SK-N-SH treated with all-trans-retinoic acid at 6 μM for 48 hours (cell line): Measurements from ENCODE around the gene ATP5PD.

Experiments used
- ARNTL ChIP-seq: fragments of 450-650 bp; formaldehyde crosslinking; IDR thresholded peaks from 2 replicates; pipeline ENCODE4 v1.5.0; 2020; ENCODE audit warnings: low read depth, mild to moderate bottlenecking, moderate library complexity, borderline replicate concordance
- CSDC2 ChIP-seq: fragments of 250-450 bp; sonication (Bioruptor Pico); IDR thresholded peaks from 2 replicates; pipeline ENCODE4 v1.5.0; 2020; ENCODE audit warnings: mild to moderate bottlenecking, moderate library complexity
- ESRRG ChIP-seq: fragments of 250-450 bp; sonication (Bioruptor Pico); IDR thresholded peaks from 2 replicates; pipeline ENCODE4 v1.6.1; 2021; ENCODE audit warnings: mild to moderate bottlenecking
- ISL1 ChIP-seq: fragments of 250-450 bp; sonication (Bioruptor Pico); IDR thresholded peaks from 2 replicates; pipeline ENCODE4 v2.1.2; 2022; ENCODE audit warnings: mild to moderate bottlenecking, moderate library complexity
- RARB ChIP-seq: fragments of 250-450 bp; sonication (Bioruptor Pico); IDR thresholded peaks from 2 replicates; pipeline ENCODE4 v1.8.0; 2021; ENCODE audit warnings: mild to moderate bottlenecking, moderate library complexity
- SNAI2 ChIP-seq: fragments of 250-450 bp; sonication (Bioruptor Pico); IDR thresholded peaks from 2 replicates; pipeline ENCODE4 v1.5.0; 2020; ENCODE audit warnings: mild to moderate bottlenecking, moderate library complexity
- TCF4 ChIP-seq: fragments of 250-450 bp; sonication (Bioruptor Pico); IDR thresholded peaks from 2 replicates; pipeline ENCODE4 v1.8.0; 2021; ENCODE audit warnings: mild to moderate bottlenecking, moderate library complexity, borderline replicate concordance
- TOX ChIP-seq: fragments of 250-450 bp; sonication (Bioruptor Pico); IDR thresholded peaks from 2 replicates; pipeline ENCODE4 v1.8.0; 2021; ENCODE audit warnings: mild to moderate bottlenecking, moderate library complexity, borderline replicate concordance
- ZC3H10 ChIP-seq: fragments of 250-450 bp; sonication (Bioruptor Pico); IDR thresholded peaks from 2 replicates; pipeline ENCODE4 v1.5.1; 2021; ENCODE audit warnings: mild to moderate bottlenecking, moderate library complexity
- ZFP3 ChIP-seq: fragments of 250-450 bp; sonication (Bioruptor Pico); IDR thresholded peaks from 2 replicates; pipeline ENCODE4 v1.5.0; 2020; ENCODE audit warnings: mild to moderate bottlenecking, moderate library complexity
- TF ChIP-seq, protein P1 (sequence below): fragments of 250-450 bp; sonication (Bioruptor Pico); IDR thresholded peaks from 2 replicates; pipeline ENCODE4 v1.5.1; 2020; ENCODE audit warnings: low read depth, mild to moderate bottlenecking, moderate library complexity

DNA sequence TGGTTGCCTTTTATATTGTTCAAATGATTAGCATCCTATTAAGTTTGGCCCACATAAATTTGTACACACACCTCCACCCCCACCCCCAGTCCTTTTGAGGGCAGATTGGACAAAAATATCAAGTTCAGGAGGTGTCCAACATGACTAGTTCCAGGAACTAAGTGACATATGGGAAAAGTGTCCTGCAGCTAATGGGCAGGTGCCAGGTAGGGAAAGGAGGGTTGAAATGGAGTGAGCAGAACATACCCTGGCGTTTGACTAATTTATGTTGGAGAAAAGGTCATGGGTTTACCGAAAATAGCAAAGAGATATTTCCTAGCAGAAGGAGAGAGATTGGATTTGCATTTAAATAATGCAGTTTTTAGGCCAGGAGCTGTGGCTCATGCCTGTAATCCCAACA is 5.2 kb upstream of the ATP5PD start:
- TF ChIP-seq TOX (CRISPR knock-in tag), result no peak
- TF ChIP-seq, protein P1, sequence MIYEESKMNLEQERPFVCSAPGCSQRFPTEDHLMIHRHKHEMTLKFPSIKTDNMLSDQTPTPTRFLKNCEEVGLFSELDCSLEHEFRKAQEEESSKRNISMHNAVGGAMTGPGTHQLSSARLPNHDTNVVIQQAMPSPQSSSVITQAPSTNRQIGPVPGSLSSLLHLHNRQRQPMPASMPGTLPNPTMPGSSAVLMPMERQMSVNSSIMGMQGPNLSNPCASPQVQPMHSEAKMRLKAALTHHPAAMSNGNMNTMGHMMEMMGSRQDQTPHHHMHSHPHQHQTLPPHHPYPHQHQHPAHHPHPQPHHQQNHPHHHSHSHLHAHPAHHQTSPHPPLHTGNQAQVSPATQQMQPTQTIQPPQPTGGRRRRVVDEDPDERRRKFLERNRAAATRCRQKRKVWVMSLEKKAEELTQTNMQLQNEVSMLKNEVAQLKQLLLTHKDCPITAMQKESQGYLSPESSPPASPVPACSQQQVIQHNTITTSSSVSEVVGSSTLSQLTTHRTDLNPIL (CRISPR knock-in tag), result no peak
- TF ChIP-seq ESRRG (CRISPR knock-in tag), result no peak
- TF ChIP-seq SNAI2 (CRISPR knock-in tag), result no peak
- no peak for TF ChIP-seq ISL1
- no peak for TF ChIP-seq ZFP3 (CRISPR knock-in tag)
- TF ChIP-seq ARNTL (CRISPR knock-in tag), result no peak
- TF ChIP-seq CSDC2 (CRISPR knock-in tag), result no peak
- TF ChIP-seq ZC3H10, result no peak
- no peak for TF ChIP-seq TCF4 (CRISPR knock-in tag)
- TF ChIP-seq RARB (CRISPR knock-in tag), result no peak
